HG03095 (cell line): ENCODE data around the gene TLCD3A.
"Not testable (repeated sequence)": the region's sequence is repeated elsewhere in the genome, so short reads cannot be mapped to it uniquely, and the experiment has no call there.

Experiments used
- ATAC-seq: cut with Tn5 transposase; IDR thresholded peaks from one replicate; pipeline ENCODE4 v1.9.1; 2021; ENCODE audit warnings: moderate library complexity; ENCODE audit not compliant: unreplicated experiment

TLCD3A gene

GRCh38 chr17:746783-747629 is 14.6 kb downstream of the TLCD3A start:
- no peak for ATAC-seq

GRCh38 chr17:748604-749003 is 16.2 kb downstream of the TLCD3A start:
- not testable (repeated sequence) for ATAC-seq

- ATAC-seq, result not testable (repeated sequence)
Measured at GRCh38 chr17:749359-749758, 17.0 kb downstream of the TLCD3A start.

- ATAC-seq, result no peak
Measured at GRCh38 chr17:750431-751037, 18.1 kb downstream of the TLCD3A start.

- peak; percentile 30 for ATAC-seq
Measured at GRCh38 chr17:751269-752001, 19.0 kb downstream of the TLCD3A start.

GRCh38 chr17:752002-752619 is 19.7 kb downstream of the TLCD3A start, which contains the start of gene GEMIN4:
Gene GEMIN4 (minus strand): TSS chr17:752264. CDS start chr17:752142, 122 bp downstream.
- ATAC-seq, result peak; percentile 75

GRCh38 chr17:752620-753219 is 20.3 kb downstream of the TLCD3A start:
- ATAC-seq, result no peak

GRCh38 chr17:753418-753817 is 21.0 kb downstream of the TLCD3A start:
- no peak for ATAC-seq

- not testable (repeated sequence) for ATAC-seq
Measured at GRCh38 chr17:755319-755961, 23.0 kb downstream of the TLCD3A start.

GRCh38 chr17:756010-756567 is 23.7 kb downstream of the TLCD3A start:
- ATAC-seq, result not testable (repeated sequence)

GRCh38 chr17:759964-760363 is 27.6 kb downstream of the TLCD3A start:
- no peak for ATAC-seq

- no peak for ATAC-seq
Measured at GRCh38 chr17:760371-760770, 28.0 kb downstream of the TLCD3A start.

GRCh38 chr17:767076-767475 is 34.7 kb downstream of the TLCD3A start:
- no peak for ATAC-seq

- ATAC-seq, result no peak
Measured at GRCh38 chr17:773016-773415, 40.6 kb downstream of the TLCD3A start.

- no peak for ATAC-seq
Measured at GRCh38 chr17:773467-774312, 41.3 kb downstream of the TLCD3A start.

GRCh38 chr17:774313-774584 is 41.9 kb downstream of the TLCD3A start:
- ATAC-seq, result no peak

- ATAC-seq, result no peak
Measured at GRCh38 chr17:778096-778495, 45.7 kb downstream of the TLCD3A start.

- peak; percentile 72 for ATAC-seq
Measured at GRCh38 chr17:781805-782731, 49.7 kb downstream of the TLCD3A start, which contains the start of the genes GLOD4 and MRM3. Gene GLOD4 (minus strand): TSS chr17:782280. CDS start chr17:782255, 25 bp downstream. Gene MRM3 (plus strand): TSS chr17:782353. CDS start chr17:782379, 26 bp downstream.
